Mesodermal cell (in vitro differentiated cells): ENCODE data around the gene USP34.

Source experiments
- H3K27ac ChIP-seq: 2 replicates; pipeline ENCODE4 v1.7.0; 2013; ENCODE audit warnings: mild to moderate bottlenecking, low read depth, low read length, moderate library complexity; ENCODE audit not compliant: severe bottlenecking
- H3K36me3 ChIP-seq: 2 replicates; pipeline ENCODE4 v1.7.1; 2013; ENCODE audit warnings: mild to moderate bottlenecking, low read length, moderate library complexity; ENCODE audit not compliant: control insufficient read depth, insufficient read depth
- H3K4me1 ChIP-seq: one replicate; pipeline ENCODE4 v1.7.1; 2013; ENCODE audit warnings: mild to moderate bottlenecking, low read length; ENCODE audit not compliant: insufficient read depth, control insufficient read depth, poor library complexity, severe bottlenecking
- H3K4me3 ChIP-seq: 2 replicates; pipeline ENCODE4 v1.7.0; 2013; ENCODE audit warnings: low read length, control low read depth, mild to moderate bottlenecking; ENCODE audit not compliant: insufficient read depth, poor library complexity, severe bottlenecking; ENCODE audit errors: extremely low read depth
- H3K9me3 ChIP-seq: 2 replicates; pipeline ENCODE4 v1.7.1; 2013; ENCODE audit warnings: mild to moderate bottlenecking, low read length, moderate library complexity; ENCODE audit not compliant: control insufficient read depth
- WGBS, 2 experiments: methylation state at CpG; one replicate each; pipeline ENCODE4 v1.1.5; 2013; ENCODE audit warnings: missing lambda C conversion rate in 2 of 2; ENCODE audit not compliant: insufficient coverage in 2 of 2; 5-methylcytosine and 5-hydroxymethylcytosine counted together

The USP34 gene

DNA sequence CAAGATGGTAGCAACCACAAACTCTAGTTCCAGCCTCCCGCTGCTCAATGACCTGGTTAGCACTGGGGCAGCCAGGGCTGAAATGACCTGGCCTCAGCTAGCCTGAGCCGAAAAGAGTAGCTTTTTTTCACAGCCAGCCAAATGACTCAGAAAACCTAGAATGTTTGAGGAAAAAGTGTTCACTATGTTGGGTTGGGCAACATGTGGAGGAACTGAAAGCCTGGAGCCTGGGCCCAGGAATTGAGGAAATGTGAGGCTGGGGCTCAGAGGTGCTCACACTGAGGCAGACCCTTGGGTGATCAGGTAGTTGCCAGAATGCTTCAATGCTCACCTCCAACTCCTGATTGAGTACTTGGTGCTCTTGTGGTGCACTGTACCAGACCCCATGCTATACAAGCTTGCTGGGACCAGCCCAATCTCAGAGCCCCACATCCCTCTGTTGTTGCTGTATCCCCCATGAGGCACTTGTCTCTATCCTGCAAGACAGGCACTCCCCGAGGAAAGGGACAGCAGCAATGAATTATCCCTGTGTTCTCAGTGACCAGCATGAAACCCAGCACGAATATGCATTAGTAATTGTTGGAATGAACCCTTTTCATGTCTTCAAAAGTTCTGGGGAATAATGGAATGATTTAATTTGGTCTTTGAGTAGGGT, 116.2 kb downstream of the USP34 start:
- H3K4me3 ChIP-seq = no peak overlapping the region
- H3K4me1 ChIP-seq = no peaks in the 10 kb centered on the region
- 88 to 89% methylated on average over 4 of the region's 4 CpGs for WGBS, 2 experiments
- H3K27ac ChIP-seq = no peak overlapping the region
- peaks cover 12% of the 10 kb centered on the region for H3K9me3 ChIP-seq
- peaks cover 32% of the 10 kb centered on the region for H3K36me3 ChIP-seq

DNA sequence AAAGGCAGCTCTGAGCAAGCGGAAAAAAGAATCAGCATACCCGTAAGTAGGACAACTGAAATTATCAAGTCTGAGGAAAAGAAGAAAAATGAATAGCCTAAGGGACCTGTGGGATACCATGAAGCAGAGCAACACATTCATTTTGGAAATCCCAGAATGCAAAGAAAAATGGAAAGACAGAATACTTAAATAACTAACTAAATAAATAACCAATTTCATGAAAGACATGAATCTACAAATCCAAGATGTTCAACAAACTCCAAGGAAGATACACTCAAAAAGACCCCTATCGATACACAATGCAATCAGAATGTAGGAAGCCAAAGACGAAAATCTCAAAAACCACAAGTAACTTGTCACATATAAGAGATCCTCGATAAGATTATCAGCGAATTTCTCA, 117.0 kb downstream of the USP34 start:
- no peak overlapping the region for H3K4me3 ChIP-seq
- H3K4me1 ChIP-seq = no peaks in the 10 kb centered on the region
- H3K27ac ChIP-seq = no peak overlapping the region
- H3K36me3 ChIP-seq = peaks cover 38% of the 10 kb centered on the region
- WGBS, 2 experiments = 96 to 100% methylated on average over 4 of the region's 6 CpGs
- peaks cover 12% of the 10 kb centered on the region for H3K9me3 ChIP-seq

DNA sequence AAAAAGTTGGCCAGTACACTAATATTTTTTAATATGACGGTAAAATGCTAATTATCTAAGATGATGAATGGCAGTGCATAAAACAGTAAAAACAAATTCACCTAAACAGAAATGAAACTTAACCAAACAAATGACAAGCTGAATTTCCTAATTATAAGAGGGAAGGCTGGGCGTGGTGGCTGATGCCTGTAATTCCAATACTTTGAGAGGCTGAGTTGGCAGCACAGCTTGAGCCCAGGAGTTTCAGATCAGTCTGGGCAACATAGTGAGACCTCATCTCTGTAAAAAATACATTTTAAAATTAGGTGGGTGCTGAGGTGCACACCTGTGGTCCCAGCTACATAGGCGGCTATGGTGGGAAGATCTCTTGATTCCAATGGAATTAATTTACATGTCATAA, 120.1 kb downstream of the USP34 start:
- no peak overlapping the region for H3K27ac ChIP-seq
- H3K9me3 ChIP-seq = peaks cover 12% of the 10 kb centered on the region
- H3K36me3 ChIP-seq = peaks cover 64% of the 10 kb centered on the region
- 100% methylated on average over 1 of the region's 3 CpGs for WGBS, 2 experiments
- no peak overlapping the region for H3K4me3 ChIP-seq
- H3K4me1 ChIP-seq = no peaks in the 10 kb centered on the region

DNA sequence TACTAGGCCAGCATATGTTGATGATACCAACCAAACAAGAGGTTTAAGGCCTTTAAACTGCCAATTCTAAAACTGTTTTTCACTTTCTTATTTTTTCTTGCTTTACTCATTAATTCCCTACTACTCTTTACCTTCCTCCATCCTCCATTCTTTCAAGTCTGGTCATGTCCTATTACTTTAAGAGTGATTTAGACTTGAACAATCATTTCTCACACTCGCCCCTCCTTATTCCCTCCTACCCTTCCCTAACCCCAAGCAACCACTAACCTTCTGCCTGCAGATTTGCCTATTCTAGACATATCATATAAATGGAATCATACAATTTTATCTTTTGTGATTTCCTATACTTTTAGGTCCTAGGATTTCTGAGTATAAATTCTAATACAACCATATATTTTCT, 127.7 kb downstream of the USP34 start:
- peaks cover 73% of the 10 kb centered on the region for H3K36me3 ChIP-seq
- no CpG with 5 or more reads among the region's 1 CpG for WGBS, 2 experiments

DNA sequence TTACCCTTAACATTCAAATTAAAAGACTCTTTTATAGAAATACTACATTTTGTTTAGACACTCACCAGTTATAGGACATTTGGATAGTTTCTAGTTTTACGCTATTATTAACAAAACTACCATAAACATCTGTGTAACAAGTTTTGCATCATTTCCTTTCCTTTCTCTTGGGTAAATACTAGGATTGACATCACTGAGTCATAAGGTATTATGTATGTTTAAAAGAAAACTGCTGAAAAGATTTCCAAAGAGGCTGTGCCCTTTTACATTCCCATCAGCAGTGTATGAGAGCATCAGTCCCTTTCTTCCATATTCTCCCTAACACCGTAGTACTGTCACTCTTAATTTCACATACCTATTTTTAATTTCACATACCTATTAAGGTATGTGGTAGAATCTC, 130.6 kb downstream of the USP34 start:
- no peak overlapping the region for H3K27ac ChIP-seq
- H3K4me1 ChIP-seq = no peaks in the 10 kb centered on the region
- no peaks in the 10 kb centered on the region for H3K9me3 ChIP-seq
- no CpG with 5 or more reads among the region's 2 CpGs for WGBS, 2 experiments
- H3K36me3 ChIP-seq = peaks cover 69% of the 10 kb centered on the region
- no peak overlapping the region for H3K4me3 ChIP-seq

More for the DNA sequence above, 127.7 kb downstream of the USP34 start:
- H3K9me3 ChIP-seq = no peaks in the 10 kb centered on the region
- H3K27ac ChIP-seq = no peak overlapping the region
- no peaks in the 10 kb centered on the region for H3K4me1 ChIP-seq
- H3K4me3 ChIP-seq = no peak overlapping the region

DNA sequence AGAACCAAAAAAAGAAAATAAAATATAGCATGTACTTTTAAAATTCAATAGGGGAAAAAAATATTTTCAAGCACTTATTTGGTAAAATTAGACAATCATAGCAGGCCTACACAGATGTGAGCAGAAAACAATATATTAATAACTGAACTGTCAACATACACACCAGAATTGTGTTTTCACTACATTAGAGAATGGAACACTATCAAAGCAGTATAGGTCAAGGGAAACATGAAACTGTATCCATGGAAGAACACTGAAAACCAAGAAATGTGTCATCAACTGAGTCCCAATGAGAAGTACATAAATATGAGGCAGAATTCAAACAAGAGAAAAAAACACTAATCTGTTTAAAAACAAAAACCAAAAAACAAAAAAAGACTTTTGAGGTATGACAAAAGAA, 132.4 kb downstream of the USP34 start:
- no peak overlapping the region for H3K27ac ChIP-seq
- H3K36me3 ChIP-seq = peaks cover 59% of the 10 kb centered on the region
- H3K4me3 ChIP-seq = no peak overlapping the region
- no peaks in the 10 kb centered on the region for H3K4me1 ChIP-seq
- no peaks in the 10 kb centered on the region for H3K9me3 ChIP-seq

DNA sequence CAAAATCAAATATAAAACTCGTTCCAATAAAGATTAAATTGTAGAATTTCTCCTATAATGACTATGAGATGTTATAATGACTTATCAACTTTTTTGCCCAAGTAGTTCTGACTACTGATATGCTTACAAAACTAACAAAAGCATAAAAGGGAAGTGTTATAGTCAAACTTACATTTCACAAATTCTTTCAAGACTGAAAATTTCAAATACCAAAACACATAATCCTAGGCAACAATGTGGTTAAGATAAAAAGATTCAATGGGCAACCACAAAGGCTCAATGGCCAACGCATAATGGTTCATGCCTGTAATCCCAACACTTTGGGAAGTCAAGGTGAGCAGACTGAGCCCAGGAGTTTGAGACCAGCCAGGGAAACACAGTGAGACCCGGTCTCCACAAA, 135.7 kb downstream of the USP34 start:
- Histone ChIP-seq H3K27ac (no peak overlapping the region), H3K9me3 (no peaks in the 10 kb centered on the region), H3K4me3 (no peak overlapping the region), H3K36me3 (peaks cover 50% of the 10 kb centered on the region), H3K4me1 (no peaks in the 10 kb centered on the region)
- 87 to 100% methylated on average over 1 of the region's 3 CpGs for WGBS, 2 experiments

DNA sequence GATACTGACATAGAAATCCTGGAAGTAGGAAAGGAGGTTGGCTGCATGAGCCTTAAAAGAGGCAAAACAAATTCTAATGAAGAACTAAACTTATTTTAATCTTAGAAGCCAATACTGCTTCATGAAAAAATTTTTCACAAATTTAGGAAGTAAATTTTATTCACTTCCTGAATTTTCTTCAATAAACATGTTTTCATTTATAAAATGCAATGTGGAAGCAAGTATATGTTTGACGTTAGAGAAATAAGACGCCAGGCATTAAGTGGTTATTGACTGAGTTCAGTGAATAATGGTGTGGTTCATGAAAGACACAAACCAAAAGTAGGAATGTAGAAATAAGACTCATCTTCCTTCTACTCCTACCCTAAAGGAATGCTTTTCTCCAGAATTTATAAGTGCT, 136.4 kb downstream of the USP34 start:
- H3K27ac ChIP-seq = no peak overlapping the region
- H3K36me3 ChIP-seq = peaks cover 52% of the 10 kb centered on the region
- no peak overlapping the region for H3K4me3 ChIP-seq
- WGBS, 2 experiments = no CpG with 5 or more reads among the region's 2 CpGs
- no peaks in the 10 kb centered on the region for H3K4me1 ChIP-seq
- H3K9me3 ChIP-seq = no peaks in the 10 kb centered on the region

DNA sequence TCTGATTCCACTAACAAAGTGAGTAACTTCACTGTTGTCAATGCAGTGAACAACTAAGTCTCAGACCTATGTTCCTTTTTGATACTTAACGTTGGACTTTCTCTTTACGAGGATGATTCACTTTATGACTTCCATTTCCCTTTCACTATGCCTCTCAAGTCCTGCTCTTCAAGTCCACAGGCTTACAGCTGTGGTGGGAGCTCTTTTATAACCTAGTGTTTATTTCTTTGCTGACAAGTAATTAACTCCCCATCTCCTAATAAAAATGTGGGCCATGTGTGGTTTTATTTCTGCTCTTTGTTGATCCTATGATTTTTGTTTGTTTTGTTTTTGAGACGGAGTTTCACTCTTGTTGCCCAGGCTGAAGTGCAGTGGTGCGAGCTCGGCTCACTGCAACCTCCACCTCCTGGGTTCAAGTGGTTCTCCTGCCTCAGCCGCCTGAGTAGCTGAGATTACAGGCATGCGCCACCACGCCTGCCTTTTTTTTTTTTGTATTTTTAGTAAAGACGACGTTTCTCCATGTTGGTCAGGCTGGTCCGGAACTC, 142.1 kb downstream of the USP34 start:
- Histone ChIP-seq H3K9me3 (no peaks in the 10 kb centered on the region), H3K36me3 (peaks cover 39% of the 10 kb centered on the region), H3K27ac (no peak overlapping the region), H3K4me3 (no peak overlapping the region), H3K4me1 (no peaks in the 10 kb centered on the region)
- 95 to 98% methylated on average over 6 to 8 of the region's 11 CpGs for WGBS, 2 experiments

DNA sequence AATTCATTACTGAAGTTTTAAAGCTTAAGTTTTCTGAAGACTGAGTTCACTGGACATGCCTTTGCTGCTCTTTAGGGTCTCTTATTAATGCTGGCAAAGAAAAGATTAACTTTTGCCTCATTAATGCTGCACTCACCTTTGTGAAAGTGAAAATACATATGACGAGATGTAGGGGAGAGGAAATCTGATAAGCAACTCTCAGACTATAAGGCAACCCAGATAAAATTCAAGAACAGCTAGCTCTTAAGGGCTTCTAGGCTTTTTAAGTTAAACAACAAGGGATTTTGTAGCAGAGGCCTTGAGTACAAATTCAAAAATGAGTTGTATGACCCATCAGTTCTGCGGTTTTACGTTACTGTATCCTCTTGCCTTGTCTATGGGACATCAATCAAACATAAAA, 143.7 kb downstream of the USP34 start:
- peaks cover 41% of the 10 kb centered on the region for H3K36me3 ChIP-seq
- H3K27ac ChIP-seq = no peak overlapping the region
- no peaks in the 10 kb centered on the region for H3K4me1 ChIP-seq
- WGBS, 2 experiments = 94 to 100% methylated on average over 2 of the region's 3 CpGs
- no peak overlapping the region for H3K4me3 ChIP-seq
- no peaks in the 10 kb centered on the region for H3K9me3 ChIP-seq

DNA sequence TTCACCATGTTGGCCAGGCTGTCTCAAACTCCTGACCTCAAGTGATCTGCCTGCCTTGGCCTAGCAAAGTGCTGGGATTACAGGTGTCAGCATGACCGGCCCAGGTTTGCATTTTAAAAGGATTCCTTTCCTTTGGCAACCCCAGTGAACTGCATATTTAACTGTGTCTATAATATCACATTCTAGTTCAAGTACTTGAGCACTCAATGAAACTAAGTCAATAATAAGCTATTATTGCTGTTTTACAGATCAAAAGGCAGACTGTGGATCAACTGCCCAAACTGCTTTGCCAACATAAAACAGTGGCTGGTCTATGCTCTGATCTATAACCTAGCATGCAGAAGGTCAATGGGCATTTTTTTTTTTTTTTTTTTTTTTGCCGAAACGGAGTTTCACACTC, 144.5 kb downstream of the USP34 start:
- Histone ChIP-seq H3K4me1 (no peaks in the 10 kb centered on the region), H3K27ac (no peak overlapping the region), H3K36me3 (peaks cover 44% of the 10 kb centered on the region), H3K4me3 (no peak overlapping the region), H3K9me3 (no peaks in the 10 kb centered on the region)
- WGBS, 2 experiments = 80% methylated on average over 1 of the region's 3 CpGs; no CpG with 5 or more reads in 1 of the 2 experiments
